ENCODE results near the gene TEP1.

The TEP1 gene

GRCh38 chr14:20333494-20333841, 79.8 kb downstream of the TEP1 start:
- no peak for DNase-seq (ENCODE audit: insufficient read length, low spot score)
- no peak for FAIRE-seq
- TF ChIP-seq POU2F2 (IDR thresholded peaks at IDR 0.05; ENCODE audit: low read depth, low read length) (no peak), PAX5 (IDR thresholded peaks at IDR 0.05; ENCODE audit: insufficient read depth, low read length, severe bottlenecking) (no peak), POLR2A (IDR thresholded peaks at IDR 0.05; ENCODE audit: low read depth, low read length) (no peak), TAF1 (IDR thresholded peaks at IDR 0.05; ENCODE audit: low read depth, low read length) (no peak), SPI1 (IDR thresholded peaks at IDR 0.05; ENCODE audit: low read depth, low read length) (no peak), POLR2AphosphoS5 (IDR thresholded peaks at IDR 0.05; ENCODE audit: low read depth, low read length) (no peak)

DNA sequence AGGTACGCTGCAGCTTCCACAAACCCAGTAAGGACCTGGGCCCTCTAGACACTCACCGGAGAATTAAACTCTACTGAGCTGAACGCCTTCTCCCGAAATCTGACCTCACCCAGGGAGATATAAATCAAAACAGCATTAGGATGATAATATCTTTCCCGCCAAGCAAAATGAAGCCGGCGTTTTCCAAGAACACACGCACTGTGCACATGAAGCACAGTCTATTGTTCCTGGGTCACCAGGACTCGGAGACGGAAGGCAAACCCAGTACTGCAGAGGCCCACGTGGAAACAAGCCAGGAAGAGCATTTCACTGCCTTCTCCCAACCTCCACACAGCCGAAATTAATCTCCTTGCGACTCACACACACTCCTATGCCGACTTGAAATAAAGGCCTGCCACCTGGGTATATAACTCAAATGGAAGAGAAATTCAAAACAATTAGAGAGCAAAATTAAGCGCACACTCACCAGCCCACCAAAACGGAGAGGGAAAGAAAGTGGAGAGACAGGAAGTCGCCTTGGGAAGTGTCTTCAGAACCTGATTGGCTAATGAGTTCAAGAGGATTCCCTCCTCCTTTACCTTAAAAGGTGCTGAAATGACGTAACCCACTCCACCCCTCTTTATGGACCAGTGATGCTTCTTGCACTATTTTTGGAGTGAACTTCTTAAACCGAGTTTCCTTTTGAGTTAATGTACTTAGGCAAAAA, 80.4 kb downstream of the TEP1 start, which contains the start of gene CCNB1IP1:
Gene CCNB1IP1 (minus strand): TSS at position 492 of the 706 bp plus-strand sequence. CDS start 16,756 bp downstream, outside the sequence.
- TF ChIP-seq SPI1 (IDR thresholded peaks at IDR 0.05; ENCODE audit: low read depth, low read length) = peak; percentile 50
- TF ChIP-seq TAF1 (IDR thresholded peaks at IDR 0.05; ENCODE audit: low read depth, low read length) = peak; percentile 63
- TF ChIP-seq POLR2A (IDR thresholded peaks at IDR 0.05; ENCODE audit: low read depth, low read length) = peak; percentile 61
- no peak for TF ChIP-seq POU2F2 (IDR thresholded peaks at IDR 0.05; ENCODE audit: low read depth, low read length)
- peak; percentile 62; the same call in 1 of the 2 replicates for TF ChIP-seq POLR2AphosphoS5 (IDR thresholded peaks at IDR 0.05; ENCODE audit: low read depth, low read length)
- FAIRE-seq = peak; percentile 87
- peak; percentile 54 for DNase-seq (ENCODE audit: insufficient read length, low spot score)

DNA sequence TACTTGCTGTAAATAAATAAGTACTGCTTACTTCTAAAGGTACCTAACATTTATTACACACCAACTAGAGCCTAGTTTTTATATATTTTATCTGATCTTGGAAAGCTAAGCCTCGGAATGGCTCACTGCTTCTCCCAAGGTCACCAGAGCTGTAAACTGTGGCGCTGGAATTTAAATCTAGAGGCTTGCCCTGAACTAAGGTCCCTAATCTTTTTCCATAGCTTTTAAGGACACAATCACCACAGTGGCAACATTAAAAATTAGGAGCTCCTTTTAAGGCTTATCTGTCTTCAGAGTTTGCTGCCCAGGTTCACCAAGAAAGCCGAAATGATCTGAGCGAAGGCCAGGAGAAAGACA, 80.9 kb downstream of the TEP1 start:
- no peak for TF ChIP-seq POLR2A (IDR thresholded peaks at IDR 0.05; ENCODE audit: low read depth, low read length)
- no peak for TF ChIP-seq TAF1 (IDR thresholded peaks at IDR 0.05; ENCODE audit: low read depth, low read length)
- TF ChIP-seq POLR2AphosphoS5 (IDR thresholded peaks at IDR 0.05; ENCODE audit: low read depth, low read length) = no peak
- TF ChIP-seq SPI1 (IDR thresholded peaks at IDR 0.05; ENCODE audit: low read depth, low read length) = no peak
- no peak for TF ChIP-seq PAX5 (IDR thresholded peaks at IDR 0.05; ENCODE audit: insufficient read depth, low read length, severe bottlenecking)
- no peak for TF ChIP-seq POU2F2 (IDR thresholded peaks at IDR 0.05; ENCODE audit: low read depth, low read length)
- FAIRE-seq = no peak

DNA sequence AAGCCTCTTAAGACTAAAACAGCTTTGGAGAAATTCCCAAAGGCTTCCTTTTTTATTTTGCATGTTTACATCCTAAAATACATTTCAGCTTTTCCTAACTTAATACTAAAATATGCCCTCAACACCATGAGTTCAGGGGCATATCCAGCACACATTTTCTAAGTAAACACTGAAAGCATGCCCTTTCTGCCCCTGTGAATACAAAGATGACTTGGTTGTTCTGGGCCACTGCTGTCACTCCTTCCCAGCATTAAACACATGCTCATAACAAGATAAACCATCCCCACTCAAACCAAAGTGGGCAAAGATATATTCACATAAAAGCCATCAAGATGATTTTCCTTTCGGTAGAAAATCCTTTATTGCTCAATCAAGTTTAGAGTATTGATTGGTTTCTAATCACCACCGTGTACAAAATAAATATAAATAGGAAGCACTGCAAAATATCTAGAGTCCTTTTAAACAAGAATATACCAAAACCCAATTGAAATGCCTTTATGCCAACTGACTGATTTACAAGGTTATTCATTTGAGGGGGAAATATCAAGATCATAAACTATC, 82.2 kb downstream of the TEP1 start:
- no peak for TF ChIP-seq TAF1 (IDR thresholded peaks at IDR 0.05; ENCODE audit: low read depth, low read length)
- no peak for TF ChIP-seq POU2F2 (IDR thresholded peaks at IDR 0.05; ENCODE audit: low read depth, low read length)
- TF ChIP-seq PAX5 (IDR thresholded peaks at IDR 0.05; ENCODE audit: insufficient read depth, low read length, severe bottlenecking) = no peak
- TF ChIP-seq POLR2AphosphoS5 (IDR thresholded peaks at IDR 0.05; ENCODE audit: low read depth, low read length) = no peak
- no peak for TF ChIP-seq POLR2A (IDR thresholded peaks at IDR 0.05; ENCODE audit: low read depth, low read length)
- no peak for TF ChIP-seq SPI1 (IDR thresholded peaks at IDR 0.05; ENCODE audit: low read depth, low read length)
- no peak for DNase-seq (ENCODE audit: insufficient read length, low spot score)
- FAIRE-seq = no peak

More for the DNA sequence above, 80.9 kb downstream of the TEP1 start:
- DNase-seq (ENCODE audit: insufficient read length, low spot score) = no peak

DNA sequence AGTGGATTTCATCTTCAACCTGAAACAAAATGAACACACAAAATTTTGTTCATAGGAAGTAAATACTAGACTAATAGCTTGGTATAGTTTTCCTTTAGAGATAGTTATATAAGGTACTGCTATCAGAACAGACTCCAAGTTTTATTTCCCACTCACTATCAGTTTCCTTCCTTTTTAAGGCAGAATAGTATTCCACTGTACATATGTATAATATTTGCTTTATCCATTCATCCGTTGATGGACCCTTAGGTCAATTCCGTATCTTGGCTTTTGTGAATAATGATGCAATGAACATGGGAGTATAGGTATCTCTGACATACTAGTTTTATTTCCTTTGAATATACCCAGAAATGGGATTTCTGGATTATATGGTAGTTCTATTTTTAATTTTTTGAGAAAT, 83.9 kb downstream of the TEP1 start:
- TF ChIP-seq POU2F2 (IDR thresholded peaks at IDR 0.05; ENCODE audit: low read depth, low read length) (no peak), PAX5 (IDR thresholded peaks at IDR 0.05; ENCODE audit: insufficient read depth, low read length, severe bottlenecking) (no peak), POLR2AphosphoS5 (IDR thresholded peaks at IDR 0.05; ENCODE audit: low read depth, low read length) (no peak), SPI1 (IDR thresholded peaks at IDR 0.05; ENCODE audit: low read depth, low read length) (no peak), POLR2A (IDR thresholded peaks at IDR 0.05; ENCODE audit: low read depth, low read length) (no peak), TAF1 (IDR thresholded peaks at IDR 0.05; ENCODE audit: low read depth, low read length) (no peak)
- FAIRE-seq = no peak

DNA sequence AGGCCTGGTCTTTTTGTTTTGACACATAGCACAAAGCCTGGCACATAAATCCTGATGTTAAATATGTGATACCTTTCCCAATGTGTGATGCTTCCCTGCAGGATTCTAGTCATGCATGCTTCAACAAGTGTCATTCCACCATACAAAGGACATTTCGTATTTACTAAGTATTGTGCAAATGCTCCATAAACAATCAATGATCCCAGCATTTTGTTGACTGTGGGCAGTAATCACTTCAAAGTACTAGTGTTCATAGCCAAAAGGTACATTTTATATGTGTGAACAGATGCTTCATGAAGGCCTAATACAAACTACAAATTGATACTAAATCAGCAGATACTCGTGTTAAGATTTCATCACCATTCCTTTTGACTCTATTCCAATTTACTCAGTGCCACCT, 84.6 kb downstream of the TEP1 start:
- FAIRE-seq = no peak
- TF ChIP-seq TAF1 (IDR thresholded peaks at IDR 0.05; ENCODE audit: low read depth, low read length) (no peak), SPI1 (IDR thresholded peaks at IDR 0.05; ENCODE audit: low read depth, low read length) (no peak), POLR2AphosphoS5 (IDR thresholded peaks at IDR 0.05; ENCODE audit: low read depth, low read length) (no peak)
- no peak for DNase-seq (ENCODE audit: insufficient read length, low spot score)

More for the DNA sequence above, 83.9 kb downstream of the TEP1 start:
- DNase-seq (ENCODE audit: insufficient read length, low spot score) = no peak

GRCh38 chr14:20327005-20327869, 86.1 kb downstream of the TEP1 start:
- no peak for TF ChIP-seq SPI1 (IDR thresholded peaks at IDR 0.05; ENCODE audit: low read depth, low read length)
- no peak for TF ChIP-seq POU2F2 (IDR thresholded peaks at IDR 0.05; ENCODE audit: low read depth, low read length)
- no peak for TF ChIP-seq POLR2AphosphoS5 (IDR thresholded peaks at IDR 0.05; ENCODE audit: low read depth, low read length)
- TF ChIP-seq POLR2A (IDR thresholded peaks at IDR 0.05; ENCODE audit: low read depth, low read length) = no peak
- TF ChIP-seq TAF1 (IDR thresholded peaks at IDR 0.05; ENCODE audit: low read depth, low read length) = no peak
- no peak for TF ChIP-seq PAX5 (IDR thresholded peaks at IDR 0.05; ENCODE audit: insufficient read depth, low read length, severe bottlenecking)
- DNase-seq (ENCODE audit: insufficient read length, low spot score) = no peak
- FAIRE-seq = peak; percentile 92

GRCh38 chr14:20317720-20318119, 95.6 kb downstream of the TEP1 start:
- DNase-seq (ENCODE audit: insufficient read length, low spot score) (no peak), FAIRE-seq (no peak)
- TF ChIP-seq SPI1 (IDR thresholded peaks at IDR 0.05; ENCODE audit: low read depth, low read length) (no peak), POLR2A (IDR thresholded peaks at IDR 0.05; ENCODE audit: low read depth, low read length) (no peak), POU2F2 (IDR thresholded peaks at IDR 0.05; ENCODE audit: low read depth, low read length) (no peak), PAX5 (IDR thresholded peaks at IDR 0.05; ENCODE audit: insufficient read depth, low read length, severe bottlenecking) (no peak), TAF1 (IDR thresholded peaks at IDR 0.05; ENCODE audit: low read depth, low read length) (no peak), POLR2AphosphoS5 (IDR thresholded peaks at IDR 0.05; ENCODE audit: low read depth, low read length) (no peak)
